ENCODE measurements around the gene NOTUM.

- no peak for TF ChIP-seq SPI1 (IDR thresholded peaks at IDR 0.05; ENCODE audit: low read depth, low read length)
- no peak for TF ChIP-seq POLR2A (IDR thresholded peaks at IDR 0.05; ENCODE audit: low read depth, low read length)
- no peak for TF ChIP-seq POLR2AphosphoS5 (IDR thresholded peaks at IDR 0.05; ENCODE audit: low read depth, low read length)
- no peak for TF ChIP-seq PAX5 (IDR thresholded peaks at IDR 0.05; ENCODE audit: insufficient read depth, low read length, severe bottlenecking)
- no peak for TF ChIP-seq POU2F2 (IDR thresholded peaks at IDR 0.05; ENCODE audit: low read depth, low read length)
These were observed 40.6 kb upstream of the NOTUM start for GRCh38 chr17:82001571-82002056.

Data from GM12891 (cell line).